ENCODE data around the gene PCDH19. TPM values are rescaled to one million over a fixed set of nuclear protein-coding genes. Genes with fewer than 3 reads are reported as not detected.

The PCDH19 gene
- total and polyA plus RNA-seq, 8 donors: under 0.01 to 1.3 (median 0.22) TPM; not detected in 2

DNA sequence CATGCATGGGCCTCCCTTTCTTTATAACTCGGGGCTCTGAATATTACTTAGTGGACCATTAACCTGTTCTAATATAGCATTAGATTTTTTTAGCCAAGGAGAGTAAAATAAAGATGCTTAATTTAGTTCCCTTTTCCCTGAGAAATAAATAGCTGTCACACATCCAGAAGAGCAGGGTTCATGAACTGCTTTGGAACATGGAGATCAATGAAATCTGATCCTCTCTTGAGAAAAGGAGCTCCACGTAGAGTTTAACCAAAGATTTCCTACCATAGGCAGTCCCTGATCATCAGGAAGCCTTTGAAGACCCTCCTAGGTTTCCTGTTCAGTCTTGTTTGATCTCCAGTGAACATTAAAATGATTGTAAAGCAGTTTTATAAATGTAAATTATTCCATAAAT is 8.5 kb upstream of the PCDH19 start:
- WGBS, 5 donors: 44 to 72% (median 49%) methylated on average over 2 of the region's 2 CpGs
- Histone ChIP-seq H3K36me3 (no peaks in the 10 kb centered on the region), H3K4me3 (no peak overlapping the region), H3K27me3 (peaks cover 0 to 5% (median 0%) of the 10 kb centered on the region in 3 donors), H3K27ac (no peak overlapping the region), H3K9me3 (peaks cover 0 to 7% (median 0%) of the 10 kb centered on the region in 4 donors), H3K4me1 (no peaks in the 10 kb centered on the region)
- intact Hi-C loops (cut with DNase I; ENCODE audit: low total_unique reads): no loop called here
- TF ChIP-seq EP300 (IDR thresholded peaks at IDR 0.05): no peak
- TF ChIP-seq POLR2AphosphoS5 (IDR thresholded peaks at IDR 0.05): no peak
- TF ChIP-seq, protein P1, sequence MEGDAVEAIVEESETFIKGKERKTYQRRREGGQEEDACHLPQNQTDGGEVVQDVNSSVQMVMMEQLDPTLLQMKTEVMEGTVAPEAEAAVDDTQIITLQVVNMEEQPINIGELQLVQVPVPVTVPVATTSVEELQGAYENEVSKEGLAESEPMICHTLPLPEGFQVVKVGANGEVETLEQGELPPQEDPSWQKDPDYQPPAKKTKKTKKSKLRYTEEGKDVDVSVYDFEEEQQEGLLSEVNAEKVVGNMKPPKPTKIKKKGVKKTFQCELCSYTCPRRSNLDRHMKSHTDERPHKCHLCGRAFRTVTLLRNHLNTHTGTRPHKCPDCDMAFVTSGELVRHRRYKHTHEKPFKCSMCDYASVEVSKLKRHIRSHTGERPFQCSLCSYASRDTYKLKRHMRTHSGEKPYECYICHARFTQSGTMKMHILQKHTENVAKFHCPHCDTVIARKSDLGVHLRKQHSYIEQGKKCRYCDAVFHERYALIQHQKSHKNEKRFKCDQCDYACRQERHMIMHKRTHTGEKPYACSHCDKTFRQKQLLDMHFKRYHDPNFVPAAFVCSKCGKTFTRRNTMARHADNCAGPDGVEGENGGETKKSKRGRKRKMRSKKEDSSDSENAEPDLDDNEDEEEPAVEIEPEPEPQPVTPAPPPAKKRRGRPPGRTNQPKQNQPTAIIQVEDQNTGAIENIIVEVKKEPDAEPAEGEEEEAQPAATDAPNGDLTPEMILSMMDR (IDR thresholded peaks at IDR 0.05): no peak
- TF ChIP-seq POLR2A (IDR thresholded peaks at IDR 0.05): no peak
- no peak for DNase-seq

DNA sequence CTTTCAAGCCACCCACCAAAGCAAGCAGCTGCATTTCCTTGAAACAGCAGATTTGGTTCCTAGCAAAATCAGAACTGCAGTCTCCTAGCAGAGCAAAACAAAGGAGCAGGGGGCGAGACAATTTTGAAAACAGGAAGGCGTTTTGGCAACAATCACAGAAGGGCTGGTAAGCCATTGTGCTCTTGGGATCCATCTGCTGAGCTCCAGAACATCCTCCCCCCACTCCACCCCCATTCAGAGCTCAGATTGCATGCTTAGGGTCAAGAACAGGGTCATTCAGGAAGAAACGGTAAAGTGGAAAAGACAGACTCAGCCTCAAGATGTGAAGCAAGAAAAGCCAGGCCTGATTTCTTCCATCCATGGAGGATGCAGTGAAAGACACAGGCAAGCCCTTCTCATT is 7.6 kb upstream of the PCDH19 start:
- no peak for TF ChIP-seq POLR2A (IDR thresholded peaks at IDR 0.05)
- no peak for TF ChIP-seq POLR2AphosphoS5 (IDR thresholded peaks at IDR 0.05)
- no peak for TF ChIP-seq EP300 (IDR thresholded peaks at IDR 0.05)
- TF ChIP-seq, protein P1 (IDR thresholded peaks at IDR 0.05): no peak
- Histone ChIP-seq H3K27me3 (peaks cover 0 to 4% (median 4%) of the 10 kb centered on the region in 3 donors), H3K9me3 (peaks cover 0 to 5% (median 0%) of the 10 kb centered on the region in 4 donors), H3K4me1 (no peaks in the 10 kb centered on the region), H3K36me3 (no peaks in the 10 kb centered on the region), H3K27ac (no peak overlapping the region), H3K4me3 (no peak overlapping the region)
- DNase-seq: peak in 1 of 2 donors; percentile 30
- 29 to 67% (median 47%) methylated on average over 3 of the region's 3 CpGs for WGBS, 5 donors
- intact Hi-C loops (cut with DNase I; ENCODE audit: low total_unique reads): no loop called here

DNA sequence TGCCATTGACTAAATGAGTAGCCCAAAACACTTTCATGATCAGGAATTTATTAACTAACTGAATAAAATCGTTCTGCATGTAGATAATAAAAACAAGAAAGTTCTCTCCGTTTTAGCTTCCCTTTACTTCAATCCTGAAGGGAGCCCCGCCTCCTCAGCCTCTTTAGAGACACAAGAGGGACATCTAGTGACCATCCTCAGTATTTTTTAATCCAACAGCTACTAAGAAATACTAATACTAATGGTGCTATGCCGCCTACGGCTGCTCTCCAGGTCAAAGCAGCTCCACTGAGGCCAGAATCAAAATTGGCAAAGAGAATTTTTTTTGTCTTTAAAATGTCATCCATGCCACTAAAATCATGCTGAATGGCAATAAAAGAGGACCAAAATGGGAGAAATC is 3.2 kb upstream of the PCDH19 start:
- WGBS, 5 donors: 0 to 6% (median 1%) methylated on average over 5 of the region's 5 CpGs

DNA sequence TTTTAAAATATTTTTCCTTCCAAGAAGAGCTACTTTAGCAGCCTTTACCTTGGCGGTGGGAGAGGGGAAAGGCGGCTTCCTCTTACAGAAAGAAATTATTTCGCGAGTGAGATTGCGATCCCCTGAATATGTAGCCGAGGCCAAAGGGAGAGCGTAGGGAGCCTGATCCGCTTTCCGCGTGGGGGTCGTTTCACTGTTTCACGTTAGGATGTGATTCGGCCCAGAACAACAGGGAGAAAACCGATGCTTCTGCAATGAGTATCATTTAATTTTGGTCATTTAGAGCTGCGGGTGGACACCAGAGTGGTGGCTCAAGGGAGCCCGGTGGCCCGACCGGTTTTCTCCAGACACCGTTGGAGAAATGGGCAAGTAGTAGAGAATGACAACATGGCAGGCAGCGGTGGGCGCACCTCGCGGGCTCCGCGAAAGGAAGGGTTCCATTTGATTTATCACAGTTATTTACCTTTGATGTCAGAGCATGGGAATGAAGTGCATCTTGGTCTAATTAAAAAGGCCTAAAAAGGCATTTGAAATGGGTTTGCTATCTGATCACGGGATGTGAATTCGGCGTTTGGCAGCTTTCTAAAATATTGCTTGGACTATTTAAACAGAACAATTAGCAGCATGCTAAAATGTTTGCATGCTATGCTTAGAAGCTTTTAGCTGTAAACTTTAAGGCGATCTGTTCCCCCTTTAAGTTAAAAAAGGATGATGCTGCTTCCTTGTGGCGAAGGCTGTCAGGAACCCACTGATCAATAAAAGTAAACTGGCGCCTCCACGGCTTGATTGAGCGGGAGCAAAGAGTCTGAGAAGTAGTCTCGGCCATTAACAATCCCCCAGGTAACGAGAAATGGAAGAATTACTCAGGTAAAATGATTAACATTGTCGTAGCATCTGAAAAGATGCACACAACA is 2.0 kb upstream of the PCDH19 start:
- 23 to 53% (median 29%) methylated on average over 36 of the region's 36 CpGs for WGBS, 5 donors
- no peak for TF ChIP-seq EP300 (IDR thresholded peaks at IDR 0.05)
- TF ChIP-seq POLR2AphosphoS5 (IDR thresholded peaks at IDR 0.05): no peak
- TF ChIP-seq, protein P1 (IDR thresholded peaks at IDR 0.05): no peak
- TF ChIP-seq POLR2A (IDR thresholded peaks at IDR 0.05): no peak

More for the DNA sequence above, 3.2 kb upstream of the PCDH19 start:
- TF ChIP-seq, protein P1 (IDR thresholded peaks at IDR 0.05): peak in 4 of 7 experiments; percentile 8 to 40 (median 29)
- TF ChIP-seq EP300 (IDR thresholded peaks at IDR 0.05): no peak
- H3K9me3 ChIP-seq: peaks cover 0 to 2% (median under 1%) of the 10 kb centered on the region in 4 donors
- H3K36me3 ChIP-seq: no peaks in the 10 kb centered on the region
- H3K27ac ChIP-seq: no peak overlapping the region
- peak; percentile 44 to 79 for DNase-seq
- intact Hi-C loops (cut with DNase I; ENCODE audit: low total_unique reads): no loop called here
- peaks cover 10 to 49% (median 39%) of the 10 kb centered on the region in 3 donors for H3K27me3 ChIP-seq
- H3K4me3 ChIP-seq: no peak overlapping the region
- H3K4me1 ChIP-seq: peaks cover 0 to 29% (median 24%) of the 10 kb centered on the region in 4 donors

More for the DNA sequence above, 2.0 kb upstream of the PCDH19 start:
- Histone ChIP-seq H3K4me3 (no peak overlapping the region), H3K4me1 (peaks cover 0 to 29% (median 26%) of the 10 kb centered on the region in 4 donors), H3K36me3 (no peaks in the 10 kb centered on the region), H3K9me3 (peaks cover 0 to 13% (median 4%) of the 10 kb centered on the region in 4 donors), H3K27ac (no peak overlapping the region), H3K27me3 (peaks cover 10 to 60% (median 51%) of the 10 kb centered on the region in 3 donors)
- DNase-seq: no peak
- intact Hi-C loops (cut with DNase I; ENCODE audit: low total_unique reads): no loop called here
